HUES6 (cell line): ENCODE data around the gene SLC4A5.

Source experiments
- H3K27ac ChIP-seq: 2 replicates; pipeline ENCODE4 v1.7.0; 2013; ENCODE audit warnings: low read depth, mild to moderate bottlenecking, low read length, inconsistent platforms
- H3K27me3 ChIP-seq: 2 replicates; pipeline ENCODE4 v1.6.1; 2013; ENCODE audit warnings: low read length; ENCODE audit not compliant: control insufficient read depth, insufficient read depth
- H3K36me3 ChIP-seq: 2 replicates; pipeline ENCODE4 v1.6.1; 2013; ENCODE audit warnings: low read length; ENCODE audit not compliant: control insufficient read depth, insufficient read depth
- H3K4me1 ChIP-seq: 2 replicates; pipeline ENCODE4 v1.6.1; 2013; ENCODE audit warnings: low read length; ENCODE audit not compliant: control insufficient read depth, insufficient read depth
- H3K4me3 ChIP-seq: 2 replicates; pipeline ENCODE4 v1.5.1; 2013; ENCODE audit warnings: low read depth, low read length
- H3K9ac ChIP-seq: one replicate; pipeline ENCODE4 v1.6.1; 2013; ENCODE audit warnings: mild to moderate bottlenecking, low read length
- H3K9me3 ChIP-seq: 2 replicates; pipeline ENCODE4 v1.6.1; 2013; ENCODE audit warnings: low read depth, low read length; ENCODE audit not compliant: control insufficient read depth, insufficient read depth

SLC4A5 gene

DNA sequence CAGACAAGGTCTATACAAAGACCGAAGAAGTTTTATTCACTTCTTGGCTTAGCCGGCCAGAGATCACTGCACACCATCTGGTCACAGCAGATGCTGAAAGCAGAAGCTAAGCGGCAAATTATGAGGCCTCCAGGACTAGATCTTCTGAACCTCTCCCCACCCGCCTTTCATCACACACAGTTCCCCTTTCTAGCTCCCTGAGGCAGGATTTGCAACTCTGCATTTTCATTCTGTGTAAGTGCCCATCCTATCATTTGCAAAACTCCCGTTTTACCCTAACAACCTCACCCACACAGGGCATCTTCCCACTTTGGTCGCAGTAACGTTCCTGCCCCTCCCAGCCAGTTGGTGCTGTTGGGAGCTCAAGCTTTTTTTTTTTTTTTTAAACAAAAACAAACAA lies 161.5 kb downstream of the SLC4A5 start:
- peaks cover 5% of the 10 kb centered on the region for H3K4me1 ChIP-seq
- H3K9me3 ChIP-seq, result no peaks in the 10 kb centered on the region
- no peak overlapping the region for H3K27ac ChIP-seq
- peaks cover 1% of the 10 kb centered on the region for H3K36me3 ChIP-seq
- H3K4me3 ChIP-seq, result no peak overlapping the region
- no peaks in the 10 kb centered on the region for H3K27me3 ChIP-seq
- no peak overlapping the region for H3K9ac ChIP-seq

DNA sequence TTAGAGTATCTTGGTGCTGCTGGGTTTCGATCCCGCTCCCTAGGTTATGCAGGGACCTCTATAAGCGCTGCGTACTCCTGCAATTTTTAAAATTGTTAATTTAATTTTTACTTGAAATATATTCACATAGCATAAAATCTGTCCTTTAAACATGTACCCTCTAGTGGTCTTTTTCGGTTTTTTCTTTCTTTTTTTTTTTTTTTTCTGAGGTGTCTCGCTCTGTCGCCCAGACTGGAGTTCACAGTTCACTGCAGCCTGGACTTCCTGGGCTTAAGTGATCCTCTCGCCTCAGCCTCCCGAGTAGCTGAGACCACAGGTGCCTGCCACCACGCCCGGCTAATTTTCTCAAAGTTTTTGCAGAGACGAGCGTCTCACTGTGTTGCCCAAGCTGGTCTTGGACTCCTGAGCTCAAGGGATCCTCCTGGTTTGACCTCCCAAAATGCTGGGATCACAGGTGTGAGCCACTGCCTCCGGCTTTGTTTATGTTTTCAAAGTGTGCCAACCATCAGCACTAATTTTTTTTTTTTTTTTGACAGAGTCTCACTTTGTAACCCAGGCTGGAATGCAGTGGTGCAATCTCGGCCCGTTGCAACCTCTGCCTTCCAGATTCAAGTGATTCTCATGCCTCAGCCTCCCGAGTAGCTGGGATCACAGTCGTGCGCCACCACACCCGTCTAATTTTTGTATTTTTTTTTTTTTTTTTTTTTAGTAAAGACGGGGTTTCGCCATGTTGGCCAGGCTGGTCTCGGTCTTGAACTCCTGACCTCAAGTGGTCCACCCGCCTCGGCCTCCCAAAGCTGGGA lies 164.0 kb downstream of the SLC4A5 start:
- no peak overlapping the region for H3K9ac ChIP-seq
- H3K4me1 ChIP-seq, result peaks cover 5% of the 10 kb centered on the region
- peaks cover 12% of the 10 kb centered on the region; the same call in 1 of the 2 replicates for H3K9me3 ChIP-seq
- H3K36me3 ChIP-seq, result peaks cover 8% of the 10 kb centered on the region
- peak overlapping the region; percentile 90 for H3K4me3 ChIP-seq
- H3K27me3 ChIP-seq, result no peaks in the 10 kb centered on the region
- H3K27ac ChIP-seq, result no peak overlapping the region

DNA sequence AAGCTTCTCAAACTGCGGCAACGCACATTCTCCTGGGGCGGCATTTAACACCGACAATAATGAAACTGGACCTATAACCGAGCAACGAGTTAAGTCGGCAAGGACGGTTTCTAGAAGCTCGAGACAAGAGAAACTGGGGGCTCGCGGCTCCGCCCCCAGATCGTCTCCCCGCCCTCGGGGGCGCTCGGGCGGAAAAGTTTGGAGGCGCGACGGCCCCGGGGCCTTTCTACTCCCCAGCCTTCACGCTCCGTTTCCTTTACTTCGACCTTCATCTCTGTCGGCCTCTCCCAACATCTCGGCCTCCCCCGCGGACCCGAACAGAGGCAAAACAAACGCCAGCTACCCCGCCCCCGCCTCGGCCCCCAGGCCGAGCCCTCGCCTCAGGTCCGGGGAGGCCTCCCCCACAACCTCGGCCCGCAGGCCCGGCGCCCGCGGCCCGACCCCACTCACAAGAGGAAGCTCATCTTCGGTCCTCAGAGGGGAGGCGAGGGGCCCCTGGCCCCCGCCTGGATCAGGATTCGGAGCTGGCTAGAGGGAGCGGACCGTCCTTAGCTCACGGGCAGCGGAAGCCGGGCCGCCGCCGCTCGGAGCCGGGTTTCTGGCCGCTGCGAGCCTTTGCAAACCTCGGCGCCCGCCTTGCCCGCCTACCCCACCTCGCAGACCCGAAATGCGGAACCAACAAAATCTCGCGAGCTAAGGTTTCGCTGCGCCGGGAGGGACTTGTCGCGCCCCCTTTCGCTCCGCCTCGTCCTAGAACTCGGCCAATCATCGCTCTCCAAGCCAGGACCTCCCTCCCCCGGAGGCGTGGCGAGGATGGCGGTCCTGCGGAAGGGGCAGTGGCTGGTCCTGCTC lies 164.8 kb downstream of the SLC4A5 start, which contains the start of gene MOB1A:
MOB1A (minus strand) TSS at position 669 of the 852 bp plus-strand sequence; CDS start at position 464, 205 bp downstream.
- H3K27ac ChIP-seq, result peak within 1 kb of the TSS; percentile 98
- peaks cover 12% of the 10 kb centered on the region; the same call in 1 of the 2 replicates for H3K9me3 ChIP-seq
- peaks cover 5% of the 10 kb centered on the region for H3K4me1 ChIP-seq
- peak within 1 kb of the TSS; percentile 93 for H3K9ac ChIP-seq
- peak within 1 kb of the TSS; percentile 90 for H3K4me3 ChIP-seq
- H3K27me3 ChIP-seq, result no peaks in the 10 kb centered on the region
- peaks cover 8% of the 10 kb centered on the region for H3K36me3 ChIP-seq

DNA sequence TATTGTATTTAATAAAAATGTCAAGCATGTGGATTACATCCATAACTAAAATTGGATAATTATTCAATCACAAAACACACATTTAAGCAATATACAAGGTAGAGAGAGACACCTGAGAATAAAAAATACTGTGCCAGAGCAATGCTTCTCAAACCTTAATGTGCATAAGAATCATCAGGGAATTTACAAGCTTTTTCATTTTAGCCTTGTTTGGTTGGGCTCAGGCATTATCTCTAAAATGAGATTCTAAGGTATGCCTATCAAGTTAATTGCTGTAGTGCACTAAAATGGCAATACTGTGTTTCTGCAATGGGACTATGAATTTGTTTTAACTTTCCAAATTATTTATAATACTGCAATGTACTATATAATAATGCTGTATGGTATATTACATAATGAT lies 165.5 kb downstream of the SLC4A5 start:
- peak overlapping the region; percentile 98 for H3K27ac ChIP-seq
- H3K9ac ChIP-seq, result peak overlapping the region; percentile 93
- no peaks in the 10 kb centered on the region for H3K27me3 ChIP-seq
- H3K4me3 ChIP-seq, result peak overlapping the region; percentile 90
- H3K36me3 ChIP-seq, result peaks cover 12% of the 10 kb centered on the region
- peaks cover 5% of the 10 kb centered on the region for H3K4me1 ChIP-seq
- H3K9me3 ChIP-seq, result peaks cover 12% of the 10 kb centered on the region; the same call in 1 of the 2 replicates

DNA sequence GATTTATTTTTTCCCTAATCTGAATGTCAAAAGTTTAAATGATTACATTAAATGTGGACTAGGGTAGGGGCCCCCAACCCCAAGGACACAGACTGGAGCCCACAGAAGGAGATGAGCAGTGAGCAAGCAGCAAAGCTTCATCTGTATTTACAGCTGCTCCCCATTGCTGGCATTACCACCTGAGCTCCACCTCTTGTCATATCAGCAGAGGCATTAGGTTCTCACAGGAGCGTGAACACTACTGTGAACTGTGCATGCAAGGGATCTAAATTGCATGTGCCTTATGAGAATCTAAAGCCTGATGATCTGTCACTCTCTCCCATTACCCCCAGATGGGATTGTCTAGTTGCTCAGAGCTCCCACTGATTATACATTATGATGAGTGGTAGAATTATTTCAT lies 168.3 kb downstream of the SLC4A5 start:
- peaks cover 35% of the 10 kb centered on the region for H3K36me3 ChIP-seq
- peaks cover 12% of the 10 kb centered on the region; the same call in 1 of the 2 replicates for H3K9me3 ChIP-seq
- H3K4me1 ChIP-seq, result no peaks in the 10 kb centered on the region
- H3K9ac ChIP-seq, result no peak overlapping the region
- no peak overlapping the region for H3K4me3 ChIP-seq
- no peaks in the 10 kb centered on the region for H3K27me3 ChIP-seq
- H3K27ac ChIP-seq, result no peak overlapping the region

DNA sequence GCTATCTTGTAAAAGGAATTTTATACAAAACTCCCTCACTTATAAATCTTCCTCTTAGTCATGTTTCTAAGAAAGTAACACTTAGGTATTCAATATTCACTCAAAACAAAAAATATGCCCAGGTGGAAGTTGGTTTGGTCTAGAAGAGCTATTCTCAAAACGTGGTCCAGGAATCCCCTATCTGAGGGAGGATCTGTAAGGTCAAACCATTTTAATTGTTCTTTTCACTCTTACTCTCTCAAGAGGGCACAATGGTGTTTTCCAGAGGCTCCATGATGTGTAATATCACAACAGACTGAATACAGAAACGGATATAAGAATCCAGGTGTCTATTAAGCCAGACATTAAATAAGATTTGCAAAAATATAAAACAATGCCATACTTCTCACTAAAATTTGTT lies 174.5 kb downstream of the SLC4A5 start:
- Histone ChIP-seq H3K4me3 (no peak overlapping the region), H3K9ac (no peak overlapping the region), H3K27me3 (no peaks in the 10 kb centered on the region), H3K9me3 (no peaks in the 10 kb centered on the region), H3K27ac (no peak overlapping the region), H3K4me1 (no peaks in the 10 kb centered on the region), H3K36me3 (peaks cover 87% of the 10 kb centered on the region)
